GM21367 (cell line): ENCODE results near the gene ADCY2.

ENCODE experiments used
- ATAC-seq: cut with Tn5 transposase; IDR thresholded peaks from one replicate; pipeline ENCODE4 v1.9.1; 2021; ENCODE audit not compliant: unreplicated experiment

The ADCY2 gene

GRCh38 chr5:7657153-7657552, 261.2 kb downstream of the ADCY2 start:
- no peak for ATAC-seq

DNA sequence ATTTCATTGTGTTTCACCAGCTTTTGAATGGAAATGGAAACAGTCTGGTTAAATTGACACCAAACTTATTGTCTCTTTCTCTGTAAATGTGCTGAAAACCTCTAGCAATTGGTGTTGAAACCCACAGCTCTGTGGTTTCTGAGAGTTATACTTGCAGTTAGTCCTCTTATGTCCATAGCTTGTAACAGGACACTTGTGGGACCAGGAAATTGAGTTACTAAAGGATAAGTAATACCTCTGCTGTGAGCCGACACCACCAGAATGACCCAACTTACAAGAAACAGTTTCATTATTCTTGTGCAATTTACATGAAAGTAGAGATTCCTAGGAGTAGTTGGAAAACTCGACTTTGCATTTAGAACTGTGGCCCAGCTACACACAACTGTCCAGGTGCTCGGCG, 263.5 kb downstream of the ADCY2 start:
- no peak for ATAC-seq

- no peak for ATAC-seq
Observed at GRCh38 chr5:7662289-7662688, 266.4 kb downstream of the ADCY2 start.

DNA sequence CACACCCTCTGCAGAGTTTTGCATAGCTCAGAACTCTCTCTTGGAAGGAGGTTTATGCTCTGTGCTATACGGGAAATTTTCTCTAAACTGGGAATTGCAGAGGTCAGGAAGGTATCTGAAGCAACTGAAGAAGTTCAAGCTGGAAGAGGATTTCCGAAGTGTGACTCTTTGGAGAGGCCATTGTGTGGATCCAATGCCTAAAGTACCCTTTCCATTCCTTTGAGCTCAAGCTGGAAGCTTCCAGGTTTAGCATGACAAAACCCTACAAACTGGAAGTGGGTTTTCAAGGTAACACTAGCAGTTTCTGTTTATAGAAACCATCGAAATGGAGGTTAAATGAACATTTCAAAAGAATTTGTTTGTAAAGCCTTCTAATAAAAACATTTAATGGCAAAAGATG, 267.9 kb downstream of the ADCY2 start:
- ATAC-seq: no peak

GRCh38 chr5:7664208-7664607, 268.3 kb downstream of the ADCY2 start:
- no peak for ATAC-seq

GRCh38 chr5:7667216-7667767, 271.4 kb downstream of the ADCY2 start:
- ATAC-seq: no peak

DNA sequence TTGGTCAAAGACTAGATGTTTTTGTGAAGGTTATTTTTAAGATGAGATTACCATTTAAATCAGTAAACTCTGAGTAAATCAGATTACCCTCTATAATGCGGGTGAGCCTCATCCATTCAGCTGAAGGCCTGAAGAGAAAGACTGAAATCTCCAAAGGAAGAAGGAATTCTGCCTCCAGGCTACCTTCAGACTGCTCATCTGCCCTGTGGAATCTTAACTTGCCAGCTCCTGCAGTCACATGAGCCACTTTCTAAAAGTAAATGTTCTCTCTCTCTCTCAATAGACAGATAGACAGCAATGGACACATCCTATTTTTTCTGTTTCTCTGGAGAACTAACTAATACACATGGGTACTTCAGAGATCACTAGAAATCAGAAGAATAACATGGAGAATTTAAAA, 272.2 kb downstream of the ADCY2 start:
- no peak for ATAC-seq

GRCh38 chr5:7668627-7669026, 272.7 kb downstream of the ADCY2 start:
- no peak for ATAC-seq

DNA sequence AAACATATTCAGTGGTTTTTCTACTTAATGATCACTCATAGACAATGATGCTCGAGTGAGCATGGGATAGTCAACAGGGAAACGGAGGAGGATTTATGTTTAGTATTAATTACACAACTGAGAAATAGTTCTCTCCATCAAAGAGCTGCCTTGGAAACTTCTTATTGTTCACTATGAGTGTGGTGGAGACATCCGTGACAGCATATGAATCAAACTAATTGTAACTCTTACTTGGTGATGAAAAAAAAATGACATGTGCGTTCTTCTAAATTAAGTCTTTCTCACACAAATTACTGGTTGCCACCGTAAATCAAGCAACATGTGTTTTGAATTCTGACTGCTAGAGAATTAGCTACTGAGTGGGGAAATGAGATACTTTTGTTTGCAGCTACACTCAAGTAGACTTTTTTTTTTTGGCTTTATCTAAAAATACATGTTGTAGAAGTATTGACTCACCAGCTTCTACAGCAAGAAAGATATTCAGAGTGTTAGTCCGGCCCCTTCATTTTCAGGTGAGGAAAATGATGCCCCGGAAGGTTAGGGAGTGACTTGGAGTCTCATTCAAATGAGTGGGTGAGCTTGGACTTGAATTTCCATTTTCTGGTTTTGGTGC, 275.5 kb downstream of the ADCY2 start:
- ATAC-seq: no peak

DNA sequence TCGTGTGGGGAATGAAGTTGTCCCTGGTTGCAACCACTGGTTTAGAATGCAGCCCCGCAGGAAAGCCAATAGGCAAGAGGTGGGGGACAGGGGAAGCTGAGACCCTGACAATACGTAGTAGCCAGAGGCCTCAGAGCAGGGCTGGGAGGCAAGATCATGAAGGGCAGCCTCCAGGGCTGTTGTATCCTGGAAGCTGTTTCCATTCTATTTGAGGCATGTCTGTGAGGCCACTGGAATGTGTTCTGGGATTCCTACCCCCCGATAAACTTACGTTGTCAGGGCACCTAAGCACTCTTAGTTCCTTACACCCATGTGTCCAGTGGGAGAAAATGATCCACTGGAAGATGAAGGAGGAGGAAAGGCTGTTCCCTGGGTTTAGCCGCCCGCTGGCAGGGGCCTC, 277.7 kb downstream of the ADCY2 start:
- no peak for ATAC-seq

DNA sequence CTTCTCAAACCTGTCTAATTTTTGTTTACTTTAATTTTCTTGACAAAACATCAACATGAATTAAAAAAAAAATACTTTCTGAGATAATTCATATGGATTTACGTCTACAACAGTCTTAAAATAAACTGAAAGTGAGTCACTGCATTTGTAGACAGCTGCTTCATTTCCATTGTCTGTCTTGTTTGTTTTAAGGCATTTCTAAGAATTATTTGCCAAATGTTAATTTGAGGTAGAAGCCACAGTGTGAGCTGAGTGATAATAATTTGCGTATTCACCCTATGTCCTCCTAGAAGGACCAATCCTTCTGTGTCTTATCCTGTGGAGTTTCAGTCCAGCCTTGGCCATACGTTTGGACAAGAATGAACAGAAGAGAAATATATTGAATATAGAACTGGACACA, 280.5 kb downstream of the ADCY2 start:
- no peak for ATAC-seq

DNA sequence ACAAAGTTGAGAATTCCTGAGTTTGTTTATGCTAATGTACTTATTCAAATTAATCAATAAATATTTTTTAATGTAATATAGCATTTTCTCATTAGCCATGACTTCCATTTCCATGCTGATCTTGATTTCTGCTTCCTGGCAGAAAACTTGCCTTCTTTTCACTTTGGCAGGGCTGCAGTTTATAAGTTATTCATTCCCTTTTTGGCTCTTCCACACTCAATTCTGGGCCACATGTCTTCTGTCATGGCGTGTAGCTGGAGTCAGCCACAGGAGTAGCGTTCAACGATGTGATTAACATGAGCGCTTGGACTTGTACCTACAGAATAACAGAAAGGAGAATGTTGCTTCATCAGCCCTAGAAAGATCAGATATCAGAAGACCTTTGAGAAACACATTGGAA, 282.1 kb downstream of the ADCY2 start:
- no peak for ATAC-seq

GRCh38 chr5:7679663-7680062, 283.7 kb downstream of the ADCY2 start:
- ATAC-seq: no peak

DNA sequence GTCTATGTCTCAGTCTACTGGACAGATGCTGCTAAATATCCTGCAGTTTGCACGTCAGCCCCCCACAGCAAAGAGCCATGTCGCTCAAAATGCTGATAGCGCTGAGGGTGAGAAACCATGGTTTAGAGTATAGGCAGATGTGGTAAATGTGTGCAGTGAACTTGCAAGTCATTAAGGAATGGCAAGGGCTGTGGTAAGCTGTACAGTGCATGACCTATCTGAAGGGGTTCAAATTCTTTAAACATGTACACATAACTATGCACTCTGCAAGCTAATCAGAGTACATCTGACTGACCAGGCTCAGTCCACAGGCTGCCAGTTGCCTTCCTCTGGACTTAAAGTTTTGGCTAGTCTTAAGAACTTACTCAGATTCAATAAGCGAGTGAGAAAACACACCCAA, 284.3 kb downstream of the ADCY2 start:
- no peak for ATAC-seq

DNA sequence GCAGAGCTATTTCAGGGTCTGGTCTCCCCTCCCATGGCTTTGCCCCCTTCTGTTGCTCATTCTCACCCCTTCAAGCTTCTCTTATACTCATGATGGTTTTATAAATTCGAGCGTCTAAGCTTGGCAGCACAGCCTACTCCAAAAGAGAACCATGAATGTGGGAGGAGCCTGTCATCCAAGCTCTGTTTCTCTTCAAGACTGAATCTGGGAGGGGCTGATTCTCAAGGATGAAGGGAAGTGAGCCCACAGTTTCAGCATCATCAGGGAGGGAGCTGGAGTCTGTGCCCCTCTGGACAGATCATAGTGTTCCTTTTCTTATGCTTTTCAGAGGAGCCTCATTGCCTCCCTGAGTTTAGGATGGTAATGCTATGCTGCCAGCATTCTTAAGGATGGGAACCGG, 286.4 kb downstream of the ADCY2 start:
- no peak for ATAC-seq

DNA sequence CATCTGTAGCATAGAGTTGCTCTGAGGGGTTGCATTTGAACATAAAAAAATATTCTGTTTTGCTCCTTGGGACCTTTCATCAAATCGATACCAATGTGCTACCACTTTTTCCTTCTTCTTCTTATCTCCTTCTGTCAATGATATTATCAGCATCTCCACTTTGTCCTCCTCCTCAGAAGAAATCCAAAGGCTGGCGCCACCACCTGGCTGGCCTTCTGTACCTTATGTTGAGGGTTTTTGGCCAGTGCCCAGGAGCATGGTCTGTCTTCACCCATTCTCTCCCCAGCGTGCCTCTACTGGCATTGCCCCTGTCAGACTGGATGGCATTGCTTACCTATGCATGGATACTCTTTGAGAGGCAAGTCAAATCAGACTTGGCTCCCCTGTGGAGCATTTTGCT, 287.8 kb downstream of the ADCY2 start:
- ATAC-seq: no peak

DNA sequence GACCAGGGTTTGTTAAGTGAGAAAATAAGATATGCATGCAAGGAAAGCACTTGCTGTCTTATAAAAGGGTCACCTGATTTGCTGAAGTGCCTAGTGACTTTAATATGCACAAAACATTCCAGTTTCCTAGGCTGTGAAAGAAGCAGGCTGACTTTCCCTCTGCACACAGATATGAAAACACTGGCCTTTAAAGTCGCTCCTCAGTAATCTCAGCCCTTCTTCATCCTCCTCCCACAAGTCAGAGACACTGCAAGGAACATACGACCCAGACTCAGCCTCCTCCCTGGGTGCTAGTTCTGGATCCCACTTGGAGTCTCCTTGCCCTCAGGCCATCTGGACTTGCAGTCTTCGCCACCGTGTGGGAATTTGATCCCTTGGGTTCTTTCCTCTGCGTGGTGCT, 288.9 kb downstream of the ADCY2 start:
- ATAC-seq: no peak

- ATAC-seq: no peak
Observed at GRCh38 chr5:7686794-7687193, 290.9 kb downstream of the ADCY2 start.

- ATAC-seq: no peak
Observed at GRCh38 chr5:7690557-7690956, 294.6 kb downstream of the ADCY2 start.

DNA sequence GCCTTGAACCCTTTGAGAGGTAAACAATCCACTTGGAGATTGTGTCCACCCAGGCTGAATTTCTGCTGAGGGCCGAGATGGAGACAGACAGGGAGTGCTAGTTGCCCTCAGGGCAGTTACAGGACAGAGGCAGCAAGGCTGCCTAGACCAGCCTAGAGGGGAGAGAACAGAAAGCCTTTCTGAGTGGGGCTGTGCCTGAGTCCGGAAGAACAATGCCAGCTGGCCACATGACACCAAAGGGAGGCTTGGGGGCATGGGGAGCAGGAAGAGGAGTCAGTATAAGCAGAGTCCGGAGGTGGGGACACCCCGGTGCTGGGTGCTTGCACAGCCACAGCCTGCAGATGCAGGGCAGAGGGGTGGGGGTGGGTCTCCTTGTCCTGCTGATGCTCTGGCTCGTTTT, 309.3 kb downstream of the ADCY2 start:
- ATAC-seq: no peak

DNA sequence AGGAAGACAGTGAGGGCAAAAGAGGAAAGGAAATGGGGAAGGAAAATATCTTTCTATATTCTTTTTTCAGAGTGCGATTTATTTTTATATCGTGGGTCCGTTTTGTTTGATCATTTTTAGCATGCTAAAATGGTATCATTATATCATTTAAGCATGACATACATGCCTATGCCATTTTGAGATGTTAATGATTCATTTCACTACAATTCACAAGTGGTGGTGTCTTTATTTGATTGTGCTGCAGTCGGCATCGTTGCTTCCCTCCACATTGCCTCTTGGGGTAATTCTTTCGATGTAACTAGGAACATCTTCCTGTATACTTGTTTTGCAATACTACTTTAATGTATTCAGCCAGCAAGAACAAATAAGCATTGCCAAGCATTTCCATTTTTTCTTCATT, 309.8 kb downstream of the ADCY2 start:
- no peak for ATAC-seq

DNA sequence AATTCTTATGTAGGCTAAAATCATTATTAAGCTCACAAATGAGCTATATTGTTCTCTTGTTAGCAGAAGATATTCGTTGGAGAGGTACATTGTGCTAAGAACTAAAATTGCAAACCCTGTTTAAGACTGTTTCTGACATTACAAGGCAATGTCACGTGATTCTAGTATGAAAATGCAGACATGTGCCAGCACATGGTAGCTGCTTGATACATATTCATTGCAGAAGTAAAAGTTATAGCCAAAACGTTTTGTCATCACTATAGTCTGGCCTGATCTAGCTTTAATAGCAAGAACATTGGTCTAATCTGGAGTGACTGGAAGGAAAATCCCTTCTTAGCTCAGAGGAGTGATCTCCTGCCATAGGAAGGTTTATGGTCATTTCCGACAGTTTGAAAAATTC, 310.3 kb downstream of the ADCY2 start:
- ATAC-seq: no peak

- no peak for ATAC-seq
Observed at GRCh38 chr5:7714119-7714518, 318.2 kb downstream of the ADCY2 start.
